ENCODE measurements around the gene HSPA4.
"Not testable (repeated sequence)": the region's sequence is repeated elsewhere in the genome, so short reads cannot be mapped to it uniquely, and the experiment has no call there.

HSPA4 gene

DNA sequence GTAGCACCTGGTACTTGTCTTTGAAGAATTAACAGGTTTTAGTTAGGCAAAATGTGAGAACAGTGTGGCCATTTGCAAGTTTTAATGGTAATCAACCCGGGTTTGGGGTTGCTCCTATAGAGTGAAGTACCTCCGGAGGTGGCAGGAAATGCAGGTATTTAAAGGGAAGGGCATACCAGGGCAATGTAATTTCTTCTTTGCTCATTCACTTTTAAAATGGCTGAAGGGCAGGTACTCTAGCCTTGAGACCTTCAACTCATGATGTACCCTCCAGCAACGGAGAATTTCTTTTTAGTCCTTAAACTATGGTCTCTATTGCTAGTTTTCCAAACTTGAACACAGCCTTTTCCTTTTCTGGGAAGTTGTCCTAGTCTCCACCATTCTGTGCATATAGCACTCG is 1.3 kb upstream of the HSPA4 start:
- no peak for DNase-seq (ENCODE audit: low read depth in 2 of 2)

DNA sequence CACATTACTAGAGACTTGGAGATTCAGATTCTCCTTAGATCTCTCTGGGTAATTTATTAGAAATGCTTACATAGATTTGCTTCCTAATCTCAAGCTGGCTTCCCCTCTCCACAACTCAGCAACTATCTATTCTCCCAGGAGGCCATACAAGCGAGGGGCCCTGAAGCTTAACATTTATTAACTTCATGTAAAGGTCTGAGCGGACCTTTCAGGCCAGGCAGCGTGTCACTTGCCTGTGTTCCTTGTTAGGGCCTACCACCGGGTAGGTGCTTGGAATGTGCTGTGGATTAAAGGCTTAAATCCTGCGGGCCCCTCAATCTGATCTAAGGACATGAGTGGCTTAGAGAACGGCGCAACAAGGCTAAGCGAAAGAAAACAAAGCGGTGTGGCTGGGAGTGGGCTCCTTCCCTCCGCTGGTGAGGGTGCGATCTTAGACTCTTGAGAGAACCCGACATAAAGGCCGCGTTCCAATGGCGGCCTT is 712 bp upstream of the HSPA4 start:
- peak in 1 of 2 donors; percentile 2 for DNase-seq (ENCODE audit: low read depth in 2 of 2)

DNA sequence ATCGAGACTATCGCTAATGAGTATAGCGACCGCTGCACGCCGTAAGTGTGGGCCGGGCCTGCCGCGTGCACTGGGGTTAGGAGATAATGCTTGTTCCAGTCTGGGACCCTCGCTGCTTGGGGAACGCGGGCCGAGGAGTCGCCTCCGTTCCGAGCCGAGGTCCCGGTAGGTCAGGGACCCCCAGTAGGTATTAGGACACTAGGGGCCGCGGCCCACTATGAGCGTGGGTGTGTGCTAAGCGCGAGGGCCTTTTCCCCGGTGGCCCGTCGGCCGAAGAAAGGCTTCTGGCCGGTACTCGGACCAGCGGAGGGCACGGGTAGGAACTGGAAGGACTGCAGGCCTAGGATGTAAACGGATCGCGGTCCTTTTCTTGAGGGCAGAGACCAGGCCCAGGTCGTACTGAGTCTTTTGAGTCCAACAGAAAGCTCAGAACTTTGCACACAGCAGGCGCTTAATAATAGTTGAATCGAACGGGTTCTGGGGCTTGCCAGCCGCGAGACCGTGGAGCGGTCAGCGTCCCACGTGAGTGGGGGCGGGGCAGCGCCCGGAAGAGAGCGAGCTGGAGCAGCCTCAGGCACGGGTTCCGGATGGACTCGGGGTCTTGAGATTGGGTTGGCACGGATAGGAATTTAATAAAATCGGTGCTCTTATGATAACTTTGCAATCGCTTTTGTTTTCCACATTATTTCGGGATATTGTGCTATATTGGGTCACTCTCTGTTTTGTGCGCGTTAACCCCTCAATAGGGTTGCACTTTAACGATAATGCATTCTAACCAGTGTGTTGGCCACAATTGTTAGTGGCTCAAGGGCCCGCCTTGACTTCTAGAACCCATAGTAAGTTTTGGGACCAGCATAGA is 733 bp downstream of the HSPA4 start:
- DNase-seq (ENCODE audit: low read depth in 2 of 2) = peak; percentile 11 to 26

- DNase-seq (ENCODE audit: low read depth in 2 of 2) = no peak
Observed at GRCh38 chr5:133053448-133053847, 1.6 kb downstream of the HSPA4 start.

DNA sequence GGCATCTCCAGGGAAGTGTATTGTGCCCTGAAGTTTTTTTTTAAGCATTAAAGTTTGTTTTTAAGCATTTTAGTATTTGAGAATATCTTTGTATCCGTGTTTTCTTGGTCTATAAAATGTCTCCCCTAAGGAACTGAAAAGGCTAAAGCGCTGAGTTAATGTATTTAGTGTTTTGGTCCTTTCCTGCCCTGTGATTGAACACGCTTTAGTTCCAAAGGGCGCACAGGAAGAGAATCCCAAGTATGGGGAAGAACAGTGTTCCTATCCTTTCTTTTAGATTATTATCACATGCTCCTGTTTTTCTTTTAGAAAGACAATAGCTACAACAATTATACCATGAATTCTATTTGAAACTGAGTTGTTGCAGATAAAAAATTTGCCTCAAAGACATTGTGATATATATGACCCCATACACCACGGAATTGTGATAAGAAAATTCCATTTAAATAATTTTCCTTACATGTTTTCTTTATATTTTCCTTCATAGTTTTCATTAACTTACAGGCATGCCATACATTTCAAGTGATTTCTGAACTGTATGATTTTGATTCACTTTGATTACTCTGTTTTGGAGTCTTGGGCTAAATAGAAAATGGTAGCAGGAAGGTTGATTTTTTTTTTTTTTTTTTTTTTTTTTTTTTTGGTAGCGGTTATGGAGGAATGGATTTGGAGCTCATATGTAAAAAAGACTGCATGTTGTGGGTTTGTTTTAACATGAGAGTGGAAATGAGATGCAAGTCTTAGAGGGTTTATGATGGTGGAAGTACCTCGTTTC is 3.1 kb downstream of the HSPA4 start:
- DNase-seq (ENCODE audit: low read depth in 2 of 2) = no peak

GRCh38 chr5:133056891-133057290 is 5.1 kb downstream of the HSPA4 start:
- DNase-seq (ENCODE audit: low read depth in 2 of 2) = no peak

DNA sequence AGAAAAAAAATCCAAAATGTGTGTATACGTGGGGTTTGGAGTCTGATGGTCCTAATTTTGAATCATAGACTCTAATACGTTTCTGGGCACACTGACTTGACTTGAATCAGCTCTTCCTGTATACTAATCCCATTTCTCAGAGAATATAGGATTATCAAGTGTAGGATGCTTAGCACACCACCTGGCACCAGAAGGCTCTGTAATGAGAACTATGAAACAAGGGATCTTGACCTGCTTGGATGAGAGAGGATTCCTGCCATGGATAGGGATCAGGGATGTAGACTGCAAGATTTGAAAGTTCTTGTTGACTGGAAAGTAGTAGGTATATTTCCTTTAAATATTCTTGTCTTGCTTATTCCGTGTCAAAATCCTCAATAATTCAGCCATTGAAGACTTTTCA is 7.8 kb downstream of the HSPA4 start:
- DNase-seq (ENCODE audit: low read depth in 2 of 2) = no peak

- no peak for DNase-seq (ENCODE audit: low read depth in 2 of 2)
Observed at GRCh38 chr5:133062276-133062675, 10.5 kb downstream of the HSPA4 start.

GRCh38 chr5:133063965-133064364 is 12.2 kb downstream of the HSPA4 start:
- no peak for DNase-seq (ENCODE audit: low read depth in 2 of 2)

GRCh38 chr5:133065471-133065870 is 13.7 kb downstream of the HSPA4 start:
- no peak for DNase-seq (ENCODE audit: low read depth in 2 of 2)

DNA sequence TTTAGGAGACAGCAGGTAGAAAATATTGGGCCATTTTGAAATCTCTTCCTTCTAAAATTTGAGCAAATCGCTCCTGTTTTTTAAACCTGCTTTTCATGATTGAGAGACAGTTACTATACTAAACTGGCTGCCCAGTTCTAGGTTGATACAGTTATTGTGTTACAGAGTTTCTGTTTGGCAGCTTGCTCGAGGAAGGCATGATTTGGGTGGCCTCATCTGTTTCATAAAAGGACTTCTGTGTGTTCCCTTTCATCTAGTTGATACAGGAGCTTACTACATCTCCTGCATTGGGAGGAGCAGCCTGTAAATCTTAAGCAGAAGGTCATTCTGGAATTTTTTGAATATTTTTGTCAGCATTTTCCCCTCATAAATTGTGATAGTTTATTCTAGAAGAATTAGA is 14.2 kb downstream of the HSPA4 start:
- DNase-seq (ENCODE audit: low read depth in 2 of 2) = no peak

- no peak for DNase-seq (ENCODE audit: low read depth in 2 of 2)
Observed at GRCh38 chr5:133072021-133072420, 20.2 kb downstream of the HSPA4 start.

- DNase-seq (ENCODE audit: low read depth in 2 of 2) = no peak
Observed at GRCh38 chr5:133075572-133076536, 24.0 kb downstream of the HSPA4 start.

DNA sequence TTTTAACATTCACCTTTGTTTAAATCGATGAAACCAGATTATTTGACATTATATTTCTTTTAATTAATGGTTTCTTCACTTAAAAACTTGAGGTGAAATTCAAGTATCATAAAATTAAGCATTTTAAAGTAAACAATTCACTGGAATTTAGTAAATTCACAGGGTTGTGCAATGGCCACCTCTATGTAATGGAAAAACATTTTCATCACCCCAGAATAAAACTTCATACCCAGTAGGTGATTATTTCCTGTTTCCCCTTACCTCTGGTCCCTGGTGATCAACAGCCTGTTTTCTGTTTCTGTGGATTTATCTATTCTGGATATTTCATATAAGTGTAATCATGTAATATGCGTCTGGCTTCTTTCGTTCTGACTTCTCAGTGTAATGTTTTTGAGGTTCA is 27.2 kb downstream of the HSPA4 start:
- no peak for DNase-seq (ENCODE audit: low read depth in 2 of 2)

DNA sequence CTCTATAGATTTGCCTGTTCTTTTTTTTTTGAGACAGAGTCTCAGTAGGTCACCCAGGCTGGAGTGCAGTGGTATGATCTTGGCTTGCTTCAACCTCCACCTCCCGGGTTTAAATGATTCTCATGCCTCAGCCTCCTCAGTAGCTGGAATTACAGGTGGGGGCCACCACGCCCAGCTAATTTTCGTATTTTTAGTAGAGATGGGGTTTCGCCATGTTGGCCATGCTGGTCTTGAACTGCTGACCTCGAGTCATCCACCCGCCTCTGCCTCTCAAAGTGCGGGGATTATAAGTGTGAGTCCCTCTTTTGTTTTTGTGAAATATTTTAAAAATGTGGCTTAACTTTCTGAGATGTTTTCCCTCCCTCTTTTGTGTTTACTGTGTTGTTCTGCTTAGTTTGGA is 29.2 kb downstream of the HSPA4 start:
- no peak for DNase-seq (ENCODE audit: low read depth in 2 of 2)

GRCh38 chr5:133081703-133082102 is 29.9 kb downstream of the HSPA4 start:
- no peak for DNase-seq (ENCODE audit: low read depth in 2 of 2)

DNA sequence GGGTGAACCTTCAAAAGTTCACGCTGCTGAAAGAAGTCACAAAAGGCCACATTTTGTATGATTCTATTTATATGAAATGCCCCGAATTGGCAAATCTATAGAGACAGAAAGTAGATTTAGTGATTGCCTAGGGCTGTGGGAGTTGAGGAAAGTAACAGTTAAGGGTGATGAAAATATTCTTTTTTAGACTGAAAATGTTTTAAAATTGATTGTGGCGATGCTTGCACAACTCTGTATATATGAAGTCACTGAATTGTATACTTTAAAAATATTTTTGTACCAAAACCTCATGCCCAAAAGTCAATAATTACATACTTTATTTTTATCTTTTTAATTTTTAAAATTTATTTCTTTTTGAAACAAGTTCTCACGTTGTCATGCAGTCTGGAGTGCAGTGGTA is 30.3 kb downstream of the HSPA4 start:
- no peak for DNase-seq (ENCODE audit: low read depth in 2 of 2)

GRCh38 chr5:133083901-133084300 is 32.1 kb downstream of the HSPA4 start:
- no peak for DNase-seq (ENCODE audit: low read depth in 2 of 2)

- DNase-seq (ENCODE audit: low read depth in 2 of 2) = not testable (repeated sequence)
Observed at GRCh38 chr5:133085171-133085570, 33.4 kb downstream of the HSPA4 start.

DNA sequence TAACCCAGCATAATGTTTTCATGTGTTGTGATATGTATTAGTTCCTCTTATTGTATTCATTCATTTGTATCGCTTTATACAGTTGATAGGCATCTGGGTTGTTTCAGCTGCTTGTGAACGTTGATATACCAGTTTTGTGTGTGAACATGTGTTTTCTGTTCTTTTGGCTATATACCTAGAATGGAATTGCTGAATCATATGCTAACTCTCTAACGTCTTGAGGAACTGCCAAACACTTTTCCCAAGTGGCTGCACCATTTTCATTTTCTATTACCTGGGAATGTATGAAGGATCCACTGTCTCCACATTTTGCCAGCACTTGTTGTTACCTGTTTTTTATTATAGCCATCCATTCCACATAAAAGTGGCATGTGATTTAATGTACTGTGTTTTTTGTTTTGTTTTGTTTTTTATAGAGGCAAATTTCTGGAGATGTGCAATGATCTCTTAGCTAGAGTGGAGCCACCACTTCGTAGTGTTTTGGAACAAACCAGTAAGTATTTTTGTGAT is 34.6 kb downstream of the HSPA4 start:
- no peak for DNase-seq (ENCODE audit: low read depth in 2 of 2)

DNA sequence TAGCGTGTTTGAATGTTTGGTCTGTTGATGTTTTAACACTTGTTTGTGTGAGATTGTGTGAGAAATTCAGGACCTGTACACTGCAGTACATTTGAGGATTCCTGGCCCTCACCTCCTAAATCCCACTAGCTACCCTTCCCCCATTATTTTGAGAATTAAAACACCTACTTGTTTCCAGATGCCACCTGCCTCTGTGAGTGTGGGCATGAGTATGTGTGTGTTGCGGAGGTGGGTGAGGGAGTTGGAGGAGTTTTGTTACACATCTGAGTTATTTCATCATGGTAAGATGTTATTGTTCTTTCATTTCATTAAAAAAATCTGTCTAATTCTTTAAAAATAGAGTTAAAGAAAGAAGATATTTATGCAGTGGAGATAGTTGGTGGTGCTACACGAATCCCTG is 36.3 kb downstream of the HSPA4 start:
- DNase-seq (ENCODE audit: low read depth in 2 of 2) = no peak

GRCh38 chr5:133091034-133091433 is 39.2 kb downstream of the HSPA4 start:
- no peak for DNase-seq (ENCODE audit: low read depth in 2 of 2)

All from stimulated activated CD8-positive, alpha-beta memory T cell treated with anti-CD3 and anti-CD28 coated beads, Interleukin-15, amount 100 ng/mL, for 4 hours (primary cell).